ENCODE data around the gene SPOCK3. TPM values are rescaled to one million over a fixed set of nuclear protein-coding genes. Genes with fewer than 3 reads are reported as not detected.

The SPOCK3 gene
- polyA plus RNA-seq, 2 donors: 0.04 to 0.08 TPM

DNA sequence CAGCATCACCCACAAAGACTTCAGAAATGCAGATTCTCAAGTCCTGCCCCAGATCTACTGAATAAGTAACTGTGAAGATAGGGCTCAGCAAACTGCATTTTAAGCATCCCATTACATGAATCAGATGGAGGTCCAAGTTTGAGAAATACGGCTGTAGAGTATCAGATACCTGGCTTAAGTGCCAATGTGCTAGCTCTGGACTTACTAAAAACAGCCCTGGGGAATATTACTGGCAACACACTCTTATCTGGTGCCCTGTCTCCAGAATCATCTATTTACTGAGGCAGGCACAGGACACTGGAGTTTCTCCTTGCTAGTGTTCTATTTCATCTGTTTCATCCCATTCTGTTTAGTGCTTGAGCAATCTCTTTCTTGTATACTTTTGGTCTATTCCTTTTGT, 105.1 kb downstream of the SPOCK3 start:
- H3K27ac ChIP-seq (ENCODE audit: low read depth in 2 of 2, low read length in 1 of 2): no peak overlapping the region
- H3K36me3 ChIP-seq (ENCODE audit: control insufficient read depth in 2 of 2, insufficient read depth in 2 of 2, low read length in 1 of 2): no peaks in the 10 kb centered on the region
- no peaks in the 10 kb centered on the region for H3K4me1 ChIP-seq (ENCODE audit: control insufficient read depth in 2 of 2, insufficient read depth in 2 of 2, low read length in 1 of 2)
- H3K27me3 ChIP-seq (ENCODE audit: control insufficient read depth in 1 of 2, insufficient read depth in 2 of 2, low read length in 2 of 2): no peaks in the 10 kb centered on the region
- no peak overlapping the region for H3K4me3 ChIP-seq (ENCODE audit: low read depth in 1 of 2, low read length in 2 of 2)
- 75 to 93% methylated on average over 1 of the region's 1 CpG for WGBS, 2 donors
- no peaks in the 10 kb centered on the region for H3K9me3 ChIP-seq (ENCODE audit: control insufficient read depth in 2 of 2, insufficient read depth in 1 of 2, low read depth in 1 of 2, low read length in 1 of 2)

DNA sequence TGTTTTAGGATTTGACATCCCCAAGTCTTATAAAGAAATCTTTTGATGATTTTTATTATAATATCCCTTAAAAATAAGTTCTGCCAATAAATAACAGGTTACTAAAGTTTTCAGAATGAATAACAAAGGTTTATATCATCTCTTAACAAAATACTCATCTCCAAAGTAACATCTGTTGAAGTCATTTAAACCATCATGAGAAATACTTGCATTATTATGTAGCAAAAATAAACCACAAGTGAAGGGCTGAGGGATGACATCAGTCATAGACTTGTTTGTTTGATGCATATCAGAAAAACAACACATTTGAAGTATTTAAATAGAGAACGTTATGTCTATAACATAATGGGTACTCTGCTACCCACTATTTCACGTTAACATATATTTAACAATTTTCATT, 114.9 kb downstream of the SPOCK3 start:
- Histone ChIP-seq H3K4me3 (ENCODE audit: low read depth in 1 of 2, low read length in 2 of 2) (no peak overlapping the region), H3K27me3 (ENCODE audit: control insufficient read depth in 1 of 2, insufficient read depth in 2 of 2, low read length in 2 of 2) (no peaks in the 10 kb centered on the region), H3K4me1 (ENCODE audit: control insufficient read depth in 2 of 2, insufficient read depth in 2 of 2, low read length in 1 of 2) (no peaks in the 10 kb centered on the region), H3K9me3 (ENCODE audit: control insufficient read depth in 2 of 2, insufficient read depth in 1 of 2, low read depth in 1 of 2, low read length in 1 of 2) (no peaks in the 10 kb centered on the region), H3K36me3 (ENCODE audit: control insufficient read depth in 2 of 2, insufficient read depth in 2 of 2, low read length in 1 of 2) (no peaks in the 10 kb centered on the region), H3K27ac (ENCODE audit: low read depth in 2 of 2, low read length in 1 of 2) (no peak overlapping the region)
- WGBS, 2 donors: 68 to 78% methylated on average over 2 of the region's 2 CpGs

DNA sequence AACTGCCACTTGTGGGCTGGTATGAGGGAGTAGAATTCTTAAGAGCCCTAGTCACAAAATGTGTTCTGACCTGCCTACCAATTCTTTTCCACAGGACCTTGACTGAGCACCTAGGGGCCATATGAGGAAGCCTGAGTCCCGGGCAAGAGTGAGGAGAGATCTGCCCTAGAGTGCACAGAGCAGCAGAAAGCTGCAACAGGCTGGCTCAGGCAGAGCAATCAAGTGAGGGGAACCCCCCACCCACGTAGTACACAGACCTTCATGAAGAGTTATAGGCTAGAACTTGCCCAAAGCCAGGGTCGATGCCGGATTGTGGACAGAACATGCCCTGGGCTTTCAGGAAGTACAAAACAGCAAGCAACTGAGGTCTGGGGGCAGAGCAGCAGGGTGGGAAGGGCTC, 117.0 kb downstream of the SPOCK3 start:
- Histone ChIP-seq H3K36me3 (ENCODE audit: control insufficient read depth in 2 of 2, insufficient read depth in 2 of 2, low read length in 1 of 2) (no peaks in the 10 kb centered on the region), H3K27ac (ENCODE audit: low read depth in 2 of 2, low read length in 1 of 2) (no peak overlapping the region), H3K4me1 (ENCODE audit: control insufficient read depth in 2 of 2, insufficient read depth in 2 of 2, low read length in 1 of 2) (no peaks in the 10 kb centered on the region), H3K4me3 (ENCODE audit: low read depth in 1 of 2, low read length in 2 of 2) (no peak overlapping the region), H3K27me3 (ENCODE audit: control insufficient read depth in 1 of 2, insufficient read depth in 2 of 2, low read length in 2 of 2) (no peaks in the 10 kb centered on the region), H3K9me3 (ENCODE audit: control insufficient read depth in 2 of 2, insufficient read depth in 1 of 2, low read depth in 1 of 2, low read length in 1 of 2) (no peaks in the 10 kb centered on the region)
- 43 to 47% methylated on average over 4 of the region's 4 CpGs for WGBS, 2 donors

DNA sequence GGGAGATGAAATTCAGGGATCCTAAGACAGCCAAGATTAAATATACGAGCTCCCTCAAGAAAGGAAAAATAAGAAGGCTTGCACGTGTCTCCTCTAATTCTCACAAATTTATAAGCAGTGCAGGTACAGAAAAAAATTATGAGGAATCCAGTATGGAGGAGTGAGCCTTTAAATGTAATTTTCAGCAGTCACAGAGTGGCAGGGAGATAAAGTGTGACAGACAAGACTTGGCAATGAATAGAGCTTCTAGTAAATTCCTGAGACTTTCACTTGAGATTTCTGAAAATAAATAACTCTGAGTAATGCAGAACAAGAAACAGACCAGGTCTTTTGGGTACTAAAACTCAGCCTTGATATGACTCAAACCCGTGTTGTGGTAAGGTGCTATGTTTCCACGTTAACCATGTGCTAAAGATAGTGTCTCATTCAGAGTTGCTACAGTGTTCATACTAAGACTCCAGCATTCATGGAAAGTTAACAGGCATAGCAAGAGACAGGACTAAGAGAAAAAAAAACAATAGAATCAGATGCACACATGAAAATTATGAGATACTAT, 119.8 kb downstream of the SPOCK3 start:
- H3K36me3 ChIP-seq (ENCODE audit: control insufficient read depth in 2 of 2, insufficient read depth in 2 of 2, low read length in 1 of 2): no peaks in the 10 kb centered on the region
- H3K27me3 ChIP-seq (ENCODE audit: control insufficient read depth in 1 of 2, insufficient read depth in 2 of 2, low read length in 2 of 2): no peaks in the 10 kb centered on the region
- no peaks in the 10 kb centered on the region for H3K4me1 ChIP-seq (ENCODE audit: control insufficient read depth in 2 of 2, insufficient read depth in 2 of 2, low read length in 1 of 2)
- no peaks in the 10 kb centered on the region for H3K9me3 ChIP-seq (ENCODE audit: control insufficient read depth in 2 of 2, insufficient read depth in 1 of 2, low read depth in 1 of 2, low read length in 1 of 2)
- WGBS, 2 donors: 64 to 74% methylated on average over 4 of the region's 4 CpGs
- H3K4me3 ChIP-seq (ENCODE audit: low read depth in 1 of 2, low read length in 2 of 2): no peak overlapping the region
- H3K27ac ChIP-seq (ENCODE audit: low read depth in 2 of 2, low read length in 1 of 2): no peak overlapping the region

DNA sequence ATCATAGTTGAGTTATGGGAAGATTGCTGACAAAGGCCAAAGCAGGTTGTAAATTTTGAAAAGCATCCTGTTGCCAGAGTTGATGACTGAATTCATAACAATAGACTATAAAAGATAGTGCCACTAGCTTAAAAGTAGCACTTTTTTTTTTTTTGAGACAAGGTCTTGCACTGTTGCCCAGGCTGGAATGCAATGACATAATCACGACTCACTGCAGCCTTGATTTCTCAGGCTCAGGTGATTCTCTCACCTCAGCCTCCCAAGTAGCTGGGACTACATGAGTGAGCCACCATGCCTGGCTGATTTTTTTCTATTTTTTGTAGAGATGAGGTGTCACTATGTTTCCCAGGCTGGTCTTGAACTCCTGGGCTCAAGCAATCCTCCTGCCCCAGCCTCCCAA, 122.7 kb downstream of the SPOCK3 start:
- Histone ChIP-seq H3K27ac (ENCODE audit: low read depth in 2 of 2, low read length in 1 of 2) (no peak overlapping the region), H3K36me3 (ENCODE audit: control insufficient read depth in 2 of 2, insufficient read depth in 2 of 2, low read length in 1 of 2) (no peaks in the 10 kb centered on the region), H3K9me3 (ENCODE audit: control insufficient read depth in 2 of 2, insufficient read depth in 1 of 2, low read depth in 1 of 2, low read length in 1 of 2) (no peaks in the 10 kb centered on the region), H3K4me3 (ENCODE audit: low read depth in 1 of 2, low read length in 2 of 2) (no peak overlapping the region), H3K4me1 (ENCODE audit: control insufficient read depth in 2 of 2, insufficient read depth in 2 of 2, low read length in 1 of 2) (no peaks in the 10 kb centered on the region), H3K27me3 (ENCODE audit: control insufficient read depth in 1 of 2, insufficient read depth in 2 of 2, low read length in 2 of 2) (no peaks in the 10 kb centered on the region)
- WGBS, 2 donors: 72 to 81% methylated on average over 1 of the region's 1 CpG

DNA sequence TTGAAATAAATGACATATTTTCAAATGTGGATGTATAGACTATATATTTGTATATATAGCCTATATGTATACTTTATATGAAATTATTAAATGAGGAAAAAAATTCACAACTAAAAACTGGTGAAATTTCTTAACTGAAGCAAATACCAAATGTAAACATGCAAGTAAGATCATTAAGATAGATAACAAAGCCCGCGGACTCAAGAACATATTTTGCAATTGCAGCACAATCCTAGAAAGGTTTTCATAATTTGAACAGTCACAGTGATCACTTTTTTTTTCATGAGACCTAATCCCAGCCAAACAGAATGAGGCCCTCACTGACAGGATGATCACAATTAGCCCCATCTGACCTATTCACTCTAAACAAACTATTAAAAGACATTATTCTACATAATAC, 123.2 kb downstream of the SPOCK3 start:
- Histone ChIP-seq H3K9me3 (ENCODE audit: control insufficient read depth in 2 of 2, insufficient read depth in 1 of 2, low read depth in 1 of 2, low read length in 1 of 2) (no peaks in the 10 kb centered on the region), H3K36me3 (ENCODE audit: control insufficient read depth in 2 of 2, insufficient read depth in 2 of 2, low read length in 1 of 2) (no peaks in the 10 kb centered on the region), H3K4me1 (ENCODE audit: control insufficient read depth in 2 of 2, insufficient read depth in 2 of 2, low read length in 1 of 2) (no peaks in the 10 kb centered on the region), H3K4me3 (ENCODE audit: low read depth in 1 of 2, low read length in 2 of 2) (no peak overlapping the region), H3K27me3 (ENCODE audit: control insufficient read depth in 1 of 2, insufficient read depth in 2 of 2, low read length in 2 of 2) (no peaks in the 10 kb centered on the region), H3K27ac (ENCODE audit: low read depth in 2 of 2, low read length in 1 of 2) (no peak overlapping the region)
- 84 to 93% methylated on average over 2 of the region's 2 CpGs for WGBS, 2 donors

DNA sequence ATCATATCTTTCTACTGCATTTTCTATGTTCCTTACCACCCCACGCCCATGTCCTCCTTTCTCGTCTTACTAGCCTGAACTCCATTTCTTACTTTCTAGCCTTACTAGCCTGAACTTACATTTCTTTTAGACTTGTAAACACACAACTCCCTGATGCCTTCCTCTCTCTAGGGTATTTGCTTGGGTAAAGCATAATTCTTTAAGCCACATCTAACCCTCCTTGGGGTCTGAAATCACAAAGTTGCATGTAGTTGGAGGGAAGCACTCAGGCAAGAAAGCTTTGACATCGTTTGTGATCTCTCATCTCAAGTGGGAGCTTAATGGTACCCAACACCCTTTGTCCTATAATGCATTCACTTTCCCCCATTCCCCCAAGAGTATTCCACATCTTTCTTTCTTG, 124.4 kb downstream of the SPOCK3 start:
- whole genome bisulfite sequencing, 2 donors: 75 to 93% methylated on average over 3 of the region's 3 CpGs
- H3K27ac ChIP-seq (ENCODE audit: low read depth in 2 of 2, low read length in 1 of 2): no peak overlapping the region
- H3K9me3 ChIP-seq (ENCODE audit: control insufficient read depth in 2 of 2, insufficient read depth in 1 of 2, low read depth in 1 of 2, low read length in 1 of 2): no peaks in the 10 kb centered on the region
- no peaks in the 10 kb centered on the region for H3K4me1 ChIP-seq (ENCODE audit: control insufficient read depth in 2 of 2, insufficient read depth in 2 of 2, low read length in 1 of 2)
- H3K4me3 ChIP-seq (ENCODE audit: low read depth in 1 of 2, low read length in 2 of 2): no peak overlapping the region
- no peaks in the 10 kb centered on the region for H3K36me3 ChIP-seq (ENCODE audit: control insufficient read depth in 2 of 2, insufficient read depth in 2 of 2, low read length in 1 of 2)
- H3K27me3 ChIP-seq (ENCODE audit: control insufficient read depth in 1 of 2, insufficient read depth in 2 of 2, low read length in 2 of 2): no peaks in the 10 kb centered on the region

DNA sequence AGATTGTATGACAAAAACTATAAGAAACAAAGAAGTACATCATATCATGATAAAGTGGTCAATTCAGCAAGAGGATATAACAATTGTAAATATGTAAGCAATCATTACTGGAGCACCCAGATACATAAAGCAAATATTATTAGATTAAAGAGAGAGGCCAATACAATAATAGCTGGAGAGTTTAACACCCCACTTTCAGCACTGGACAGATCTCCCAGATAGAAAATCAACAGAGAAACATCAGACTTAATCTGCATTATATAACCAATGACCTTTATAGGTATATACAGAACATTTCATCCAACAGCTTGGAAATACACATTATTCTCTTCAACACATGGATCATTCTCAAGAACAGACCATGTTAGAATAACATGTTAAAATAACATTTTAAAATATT, 128.4 kb downstream of the SPOCK3 start:
- H3K36me3 ChIP-seq (ENCODE audit: control insufficient read depth in 2 of 2, insufficient read depth in 2 of 2, low read length in 1 of 2): no peaks in the 10 kb centered on the region
- no peak overlapping the region for H3K4me3 ChIP-seq (ENCODE audit: low read depth in 1 of 2, low read length in 2 of 2)
- no peaks in the 10 kb centered on the region for H3K4me1 ChIP-seq (ENCODE audit: control insufficient read depth in 2 of 2, insufficient read depth in 2 of 2, low read length in 1 of 2)
- no peaks in the 10 kb centered on the region for H3K9me3 ChIP-seq (ENCODE audit: control insufficient read depth in 2 of 2, insufficient read depth in 1 of 2, low read depth in 1 of 2, low read length in 1 of 2)
- no peak overlapping the region for H3K27ac ChIP-seq (ENCODE audit: low read depth in 2 of 2, low read length in 1 of 2)
- no peaks in the 10 kb centered on the region for H3K27me3 ChIP-seq (ENCODE audit: control insufficient read depth in 1 of 2, insufficient read depth in 2 of 2, low read length in 2 of 2)

DNA sequence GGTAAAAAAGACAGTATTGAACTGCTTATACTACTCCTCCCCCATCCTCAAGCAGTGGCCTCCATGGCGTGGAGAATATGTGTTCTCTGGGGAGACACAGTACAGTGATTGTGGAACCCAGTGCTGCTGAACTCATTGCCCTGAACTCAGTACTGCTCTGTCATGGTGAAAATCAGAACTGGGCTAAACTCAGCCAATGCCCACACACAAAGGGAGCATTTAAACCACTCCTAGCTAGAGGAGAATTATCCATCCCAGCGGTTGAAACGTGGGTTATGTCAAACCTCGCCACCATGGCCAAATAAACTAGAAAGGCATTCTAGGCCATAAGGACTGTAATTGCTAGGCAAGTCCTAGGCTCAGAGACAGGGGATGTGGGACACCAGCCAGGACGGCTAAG, 131.8 kb downstream of the SPOCK3 start:
- H3K27ac ChIP-seq (ENCODE audit: low read depth in 2 of 2, low read length in 1 of 2): no peak overlapping the region
- no peak overlapping the region for H3K4me3 ChIP-seq (ENCODE audit: low read depth in 1 of 2, low read length in 2 of 2)
- no peaks in the 10 kb centered on the region for H3K4me1 ChIP-seq (ENCODE audit: control insufficient read depth in 2 of 2, insufficient read depth in 2 of 2, low read length in 1 of 2)
- H3K27me3 ChIP-seq (ENCODE audit: control insufficient read depth in 1 of 2, insufficient read depth in 2 of 2, low read length in 2 of 2): no peaks in the 10 kb centered on the region
- H3K9me3 ChIP-seq (ENCODE audit: control insufficient read depth in 2 of 2, insufficient read depth in 1 of 2, low read depth in 1 of 2, low read length in 1 of 2): no peaks in the 10 kb centered on the region
- 87 to 88% methylated on average over 5 of the region's 5 CpGs for WGBS, 2 donors
- no peaks in the 10 kb centered on the region for H3K36me3 ChIP-seq (ENCODE audit: control insufficient read depth in 2 of 2, insufficient read depth in 2 of 2, low read length in 1 of 2)

DNA sequence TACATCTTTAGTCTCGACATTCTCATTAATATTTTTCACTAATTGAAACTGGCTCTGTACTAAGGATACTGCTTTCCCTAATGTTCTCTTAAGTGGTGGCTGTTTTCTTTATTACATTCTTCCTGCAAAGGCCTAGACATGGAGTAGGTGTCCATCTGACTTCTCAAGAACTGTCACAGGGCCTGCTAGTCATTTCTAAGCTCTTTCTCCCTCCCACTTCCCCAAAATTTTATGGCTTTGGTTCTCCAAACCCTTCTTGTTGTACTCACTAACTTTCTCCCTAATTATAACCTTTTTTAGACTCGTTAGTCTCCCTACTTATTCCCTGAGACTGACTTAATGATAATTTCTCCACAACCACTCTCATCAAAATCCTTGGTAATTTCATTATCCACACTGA, 133.3 kb downstream of the SPOCK3 start:
- Histone ChIP-seq H3K27me3 (ENCODE audit: control insufficient read depth in 1 of 2, insufficient read depth in 2 of 2, low read length in 2 of 2) (no peaks in the 10 kb centered on the region), H3K4me3 (ENCODE audit: low read depth in 1 of 2, low read length in 2 of 2) (no peak overlapping the region), H3K36me3 (ENCODE audit: control insufficient read depth in 2 of 2, insufficient read depth in 2 of 2, low read length in 1 of 2) (no peaks in the 10 kb centered on the region), H3K4me1 (ENCODE audit: control insufficient read depth in 2 of 2, insufficient read depth in 2 of 2, low read length in 1 of 2) (no peaks in the 10 kb centered on the region), H3K27ac (ENCODE audit: low read depth in 2 of 2, low read length in 1 of 2) (no peak overlapping the region), H3K9me3 (ENCODE audit: control insufficient read depth in 2 of 2, insufficient read depth in 1 of 2, low read depth in 1 of 2, low read length in 1 of 2) (no peaks in the 10 kb centered on the region)
- WGBS, 2 donors: 80 to 82% methylated on average over 2 of the region's 2 CpGs
